Immature natural killer cell (primary cell): ENCODE results near the gene ADAMTS16. TPM values are rescaled to one million over a fixed set of nuclear protein-coding genes. Genes with fewer than 3 reads are reported as not detected.

Experiments
- DNase-seq, 3 donors: peaks; one replicate each; pipeline ENCODE4 v3.0.0; 2022; ENCODE audit warnings: mixed read lengths in 1 of 3
- H3K27ac Mint-ChIP-seq, 6 donors: one replicate each; pipeline ENCODE4 v1.8.0; 2020; ENCODE audit warnings: mixed read lengths in 6 of 6, mild to moderate bottlenecking in 5 of 6, inconsistent platforms in 4 of 6, moderate library complexity in 3 of 6
- H3K27me3 Mint-ChIP-seq, 3 donors: one replicate each; pipeline ENCODE4 v1.8.0; 2020 to 2021; ENCODE audit warnings: low read depth in 3 of 3, mild to moderate bottlenecking in 3 of 3, mixed read lengths in 3 of 3, moderate library complexity in 3 of 3, inconsistent platforms in 1 of 3
- H3K36me3 Mint-ChIP-seq, 3 donors: one replicate each; pipeline ENCODE4 v1.8.0; 2020; ENCODE audit warnings: mixed read lengths in 3 of 3, inconsistent platforms in 2 of 3, mild to moderate bottlenecking in 2 of 3
- H3K4me1 Mint-ChIP-seq, 2 donors: one replicate each; pipeline ENCODE4 v1.8.0; 2020; ENCODE audit warnings: inconsistent platforms in 2 of 2, mild to moderate bottlenecking in 2 of 2, mixed read lengths in 2 of 2, moderate library complexity in 1 of 2
- H3K4me3 Mint-ChIP-seq, 5 donors: one replicate each; pipeline ENCODE4 v1.8.0; 2020; ENCODE audit warnings: mild to moderate bottlenecking in 5 of 5, mixed read lengths in 5 of 5, inconsistent platforms in 3 of 5, moderate library complexity in 3 of 5
- H3K9me3 Mint-ChIP-seq, 6 donors: one replicate each; pipeline ENCODE4 v1.8.0; 2020; ENCODE audit warnings: mild to moderate bottlenecking in 6 of 6, mixed read lengths in 6 of 6, inconsistent platforms in 4 of 6, moderate library complexity in 3 of 6
- polyA plus RNA-seq, 3 donors: library from polyadenylated mRNA; unstranded; fragments of 300-500 nt; fragmentation: Illumina TruSeq; gene quantifications; one replicate each; pipeline ENCODE4 v1.2.3, GENCODE V29; 2021

Gene ADAMTS16
- polyA plus RNA-seq, 3 donors from 2014 or later: not detected

GRCh38 chr5:5276430-5276829, 136.3 kb downstream of the ADAMTS16 start:
- Mint-ChIP-seq H3K36me3 (no peaks in the 10 kb centered on the region), H3K27me3 (peaks cover 0 to 4% (median 0%) of the 10 kb centered on the region in 3 donors), H3K4me3 (no peak overlapping the region), H3K27ac (no peak overlapping the region), H3K4me1 (no peaks in the 10 kb centered on the region), H3K9me3 (peaks cover 0 to 8% (median under 1%) of the 10 kb centered on the region in 6 donors)
- DNase-seq: no peak

GRCh38 chr5:5276951-5277517, 136.9 kb downstream of the ADAMTS16 start:
- H3K4me1 Mint-ChIP-seq: no peaks in the 10 kb centered on the region
- H3K9me3 Mint-ChIP-seq: peaks cover 0 to 8% (median under 1%) of the 10 kb centered on the region in 6 donors
- no peak overlapping the region for H3K27ac Mint-ChIP-seq
- no peak for DNase-seq
- H3K36me3 Mint-ChIP-seq: no peaks in the 10 kb centered on the region
- peaks cover 0 to 4% (median 0%) of the 10 kb centered on the region in 3 donors for H3K27me3 Mint-ChIP-seq
- H3K4me3 Mint-ChIP-seq: no peak overlapping the region

- Mint-ChIP-seq H3K27me3 (peaks cover 0 to 4% (median 3%) of the 10 kb centered on the region in 3 donors), H3K36me3 (no peaks in the 10 kb centered on the region), H3K4me1 (no peaks in the 10 kb centered on the region), H3K27ac (no peak overlapping the region), H3K9me3 (peaks cover 0 to 12% (median 4%) of the 10 kb centered on the region in 6 donors), H3K4me3 (no peak overlapping the region)
- no peak for DNase-seq
Observed at GRCh38 chr5:5278201-5278814, 138.2 kb downstream of the ADAMTS16 start.

GRCh38 chr5:5278815-5279381, 138.8 kb downstream of the ADAMTS16 start:
- Mint-ChIP-seq H3K9me3 (peaks cover 0 to 13% (median 4%) of the 10 kb centered on the region in 6 donors), H3K36me3 (no peaks in the 10 kb centered on the region), H3K27me3 (peaks cover 0 to 4% (median 4%) of the 10 kb centered on the region in 3 donors), H3K4me3 (no peak overlapping the region), H3K27ac (no peak overlapping the region), H3K4me1 (no peaks in the 10 kb centered on the region)
- DNase-seq: no peak

- peaks cover 2 to 24% (median 9%) of the 10 kb centered on the region in 6 donors for H3K9me3 Mint-ChIP-seq
Observed at GRCh38 chr5:5285906-5286305, 145.8 kb downstream of the ADAMTS16 start.

GRCh38 chr5:5287419-5287818, 147.3 kb downstream of the ADAMTS16 start:
- H3K27me3 Mint-ChIP-seq: peaks cover 0 to 11% (median 3%) of the 10 kb centered on the region in 3 donors
- H3K4me1 Mint-ChIP-seq: no peaks in the 10 kb centered on the region
- H3K27ac Mint-ChIP-seq: no peak overlapping the region
- H3K36me3 Mint-ChIP-seq: no peaks in the 10 kb centered on the region
- peaks cover 0 to 24% (median 9%) of the 10 kb centered on the region in 6 donors for H3K9me3 Mint-ChIP-seq
- DNase-seq: no peak
- no peak overlapping the region for H3K4me3 Mint-ChIP-seq

More at GRCh38 chr5:5285906-5286305, 145.8 kb downstream of the ADAMTS16 start:
- H3K27me3 Mint-ChIP-seq: peaks cover 0 to 11% (median 3%) of the 10 kb centered on the region in 3 donors
- H3K4me1 Mint-ChIP-seq: no peaks in the 10 kb centered on the region
- no peak overlapping the region for H3K27ac Mint-ChIP-seq
- H3K4me3 Mint-ChIP-seq: no peak overlapping the region
- no peaks in the 10 kb centered on the region for H3K36me3 Mint-ChIP-seq
- DNase-seq: no peak

GRCh38 chr5:5288201-5288600, 148.1 kb downstream of the ADAMTS16 start:
- Mint-ChIP-seq H3K27ac (no peak overlapping the region), H3K27me3 (peaks cover 0 to 9% (median 3%) of the 10 kb centered on the region in 3 donors), H3K36me3 (no peaks in the 10 kb centered on the region), H3K9me3 (peaks cover 0 to 29% (median 11%) of the 10 kb centered on the region in 6 donors), H3K4me1 (no peaks in the 10 kb centered on the region), H3K4me3 (no peak overlapping the region)
- DNase-seq: no peak

GRCh38 chr5:5289537-5289936, 149.4 kb downstream of the ADAMTS16 start:
- H3K4me1 Mint-ChIP-seq: no peaks in the 10 kb centered on the region
- H3K36me3 Mint-ChIP-seq: no peaks in the 10 kb centered on the region
- DNase-seq: no peak
- H3K9me3 Mint-ChIP-seq: peaks cover 3 to 22% (median 10%) of the 10 kb centered on the region in 6 donors
- peaks cover under 1 to 6% (median 2%) of the 10 kb centered on the region in 3 donors for H3K27me3 Mint-ChIP-seq
- no peak overlapping the region for H3K4me3 Mint-ChIP-seq
- no peak overlapping the region for H3K27ac Mint-ChIP-seq

- Mint-ChIP-seq H3K4me1 (no peaks in the 10 kb centered on the region), H3K9me3 (peaks cover 2 to 14% (median 7%) of the 10 kb centered on the region in 6 donors), H3K27ac (no peak overlapping the region), H3K27me3 (peaks cover 0 to 5% (median 4%) of the 10 kb centered on the region in 3 donors), H3K36me3 (no peaks in the 10 kb centered on the region), H3K4me3 (no peak overlapping the region)
- DNase-seq: no peak
Observed at GRCh38 chr5:5290674-5291334, 150.7 kb downstream of the ADAMTS16 start.

- Mint-ChIP-seq H3K9me3 (peaks cover 0 to 9% (median 6%) of the 10 kb centered on the region in 6 donors), H3K4me1 (no peaks in the 10 kb centered on the region), H3K4me3 (no peak overlapping the region), H3K36me3 (no peaks in the 10 kb centered on the region), H3K27ac (no peak overlapping the region), H3K27me3 (peaks cover 0 to 5% (median 4%) of the 10 kb centered on the region in 3 donors)
- no peak for DNase-seq
Observed at GRCh38 chr5:5291357-5291756, 151.2 kb downstream of the ADAMTS16 start.

GRCh38 chr5:5293029-5293428, 152.9 kb downstream of the ADAMTS16 start:
- Mint-ChIP-seq H3K4me3 (no peak overlapping the region), H3K36me3 (no peaks in the 10 kb centered on the region), H3K27ac (no peak overlapping the region), H3K27me3 (peaks cover 5 to 7% (median 5%) of the 10 kb centered on the region in 3 donors), H3K4me1 (no peaks in the 10 kb centered on the region), H3K9me3 (peaks cover 3 to 13% (median 7%) of the 10 kb centered on the region in 6 donors)
- no peak for DNase-seq

GRCh38 chr5:5294429-5294828, 154.3 kb downstream of the ADAMTS16 start:
- Mint-ChIP-seq H3K9me3 (peaks cover 4 to 19% (median 7%) of the 10 kb centered on the region in 6 donors), H3K4me1 (no peaks in the 10 kb centered on the region), H3K36me3 (no peaks in the 10 kb centered on the region), H3K27ac (no peak overlapping the region), H3K27me3 (peaks cover 5 to 7% (median 5%) of the 10 kb centered on the region in 3 donors), H3K4me3 (no peak overlapping the region)
- DNase-seq: no peak

GRCh38 chr5:5295351-5295750, 155.2 kb downstream of the ADAMTS16 start:
- Mint-ChIP-seq H3K27ac (no peak overlapping the region), H3K4me3 (no peak overlapping the region), H3K36me3 (no peaks in the 10 kb centered on the region), H3K27me3 (peaks cover 3 to 5% (median 5%) of the 10 kb centered on the region in 3 donors), H3K9me3 (peaks cover 5 to 27% (median 8%) of the 10 kb centered on the region in 6 donors), H3K4me1 (no peaks in the 10 kb centered on the region)
- DNase-seq: no peak

- Mint-ChIP-seq H3K27me3 (peaks cover 3 to 5% (median 5%) of the 10 kb centered on the region in 3 donors), H3K4me1 (no peaks in the 10 kb centered on the region), H3K27ac (no peak overlapping the region), H3K36me3 (no peaks in the 10 kb centered on the region), H3K9me3 (peaks cover 5 to 28% (median 8%) of the 10 kb centered on the region in 6 donors), H3K4me3 (no peak overlapping the region)
- no peak for DNase-seq
Observed at GRCh38 chr5:5296051-5296450, 155.9 kb downstream of the ADAMTS16 start.
